Gastroesophageal sphincter (tissue), 4 donors: ENCODE results near the gene TANC1. TPM values are rescaled to one million over a fixed set of nuclear protein-coding genes. Genes with fewer than 3 reads are reported as not detected.

Experiments used
- ATAC-seq: fragments of 150-250 bp; one replicate; pipeline ENCODE4 v1.9.1; 2016; ENCODE audit warnings: mild to moderate bottlenecking, moderate library complexity
- H3K27ac ChIP-seq, 4 donors: fragments of 200-600 bp; sonication (generic) in 3 of 4; 1 replicate in 3 of 4; 2 replicates in 1 of 4; pipeline ENCODE4 v1.5.1; 2016 to 2019
- H3K27me3 ChIP-seq: fragments of 200-600 bp; sonication (generic); one replicate; pipeline ENCODE4 v1.5.1; 2019
- H3K36me3 ChIP-seq, 2 donors: fragments of 200-600 bp; sonication (generic); one replicate each; pipeline ENCODE4 v1.5.1; 2019; ENCODE audit warnings: control low read depth in 1 of 2
- H3K4me1 ChIP-seq, 3 donors: fragments of 200-600 bp; sonication (generic); 1 replicate in 2 of 3; 2 replicates in 1 of 3; pipeline ENCODE4 v1.5.1; 2016 to 2019; ENCODE audit warnings: control low read depth in 2 of 3
- H3K4me3 ChIP-seq, 2 donors: fragments of 200-600 bp; sonication (generic); one replicate each; pipeline ENCODE4 v1.5.1; 2019; ENCODE audit warnings: mild to moderate bottlenecking in 1 of 2, moderate library complexity in 1 of 2
- H3K9me3 ChIP-seq, 3 donors: fragments of 200-600 bp; sonication (generic); one replicate each; pipeline ENCODE4 v1.5.1; 2017 to 2019; ENCODE audit warnings: control low read depth in 2 of 3
- CTCF ChIP-seq, 4 experiments: fragments of 200-600 bp in 2 of 4; fragments of 450-650 bp in 2 of 4; sonication (generic) in 1 of 4; IDR thresholded peaks; one replicate each; pipeline ENCODE4 v1.5.1; 2017 to 2019; ENCODE audit warnings: antibody characterized with exemption in 4 of 4, mild to moderate bottlenecking in 2 of 4, moderate library complexity in 2 of 4
- EP300 ChIP-seq: sonication (generic); formaldehyde crosslinking; IDR thresholded peaks from one replicate; pipeline ENCODE4 v1.6.1; 2017; ENCODE audit warnings: antibody characterized with exemption, mild to moderate bottlenecking
- POLR2A ChIP-seq, 2 donors: fragments of 450-650 bp; IDR thresholded peaks; one replicate each; pipeline ENCODE4 v1.6.1; 2017; ENCODE audit warnings: antibody characterized with exemption in 2 of 2, mild to moderate bottlenecking in 2 of 2, moderate library complexity in 1 of 2
- POLR2AphosphoS5 ChIP-seq: sonication (generic); formaldehyde crosslinking; IDR thresholded peaks from one replicate; pipeline ENCODE4 v1.6.1; 2017; ENCODE audit warnings: antibody characterized with exemption
- WGBS, 2 donors: methylation state at CpG; one replicate each; pipeline ENCODE4 v1.1.5; 2018; ENCODE audit warnings: low coverage in 1 of 2; 5-methylcytosine and 5-hydroxymethylcytosine counted together
- total RNA-seq, 4 donors: library from RNA; depleted of rRNA; stranded (reverse); fragments of >200 nt; gene quantifications; one replicate each; pipeline ENCODE4 v1.1.0, GENCODE V29; 2016

TANC1 gene
- total RNA-seq, 4 donors from 2014 or later = 37.4 to 66.5 (median 46.0) TPM

GRCh38 chr2:159146996-159147666, 178.7 kb downstream of the TANC1 start:
- H3K36me3 ChIP-seq = peaks cover 0 to 14% of the 10 kb centered on the region in 2 donors
- no peak overlapping the region for H3K4me3 ChIP-seq
- H3K27ac ChIP-seq = peak overlapping the region in 2 of 4 donors; percentile 12 to 17
- peaks cover 0 to 39% (median 3%) of the 10 kb centered on the region in 3 donors for H3K4me1 ChIP-seq
- ATAC-seq = peak; percentile 51
- no peak for TF ChIP-seq CTCF (IDR thresholded peaks at IDR 0.05)
- no peak for TF ChIP-seq POLR2A (IDR thresholded peaks at IDR 0.05)
- TF ChIP-seq EP300 = no peak
- no peak for TF ChIP-seq POLR2AphosphoS5
- 50 to 63% methylated on average over 2 to 7 of the region's 14 CpGs for WGBS, 2 donors
- no peaks in the 10 kb centered on the region for H3K9me3 ChIP-seq
- no peaks in the 10 kb centered on the region for H3K27me3 ChIP-seq

- WGBS, 2 donors = 79 to 90% methylated on average over 2 to 3 of the region's 3 CpGs
- Histone ChIP-seq H3K9me3 (no peaks in the 10 kb centered on the region), H3K4me3 (no peak overlapping the region), H3K27ac (peak overlapping the region in 2 of 4 donors; percentile 12 to 17), H3K27me3 (no peaks in the 10 kb centered on the region), H3K4me1 (peaks cover 0 to 44% (median 3%) of the 10 kb centered on the region in 3 donors), H3K36me3 (peaks cover 0 to 14% of the 10 kb centered on the region in 2 donors)
- TF ChIP-seq CTCF (IDR thresholded peaks at IDR 0.05) (no peak), POLR2A (IDR thresholded peaks at IDR 0.05) (no peak), POLR2AphosphoS5 (no peak), EP300 (no peak)
- ATAC-seq = no peak
Measured at GRCh38 chr2:159147690-159148089, 179.2 kb downstream of the TANC1 start.

- TF ChIP-seq EP300 = no peak
- no peak for TF ChIP-seq CTCF (IDR thresholded peaks at IDR 0.05)
- TF ChIP-seq POLR2AphosphoS5 = no peak
- no peak for TF ChIP-seq POLR2A (IDR thresholded peaks at IDR 0.05)
- Histone ChIP-seq H3K4me3 (no peak overlapping the region), H3K9me3 (no peaks in the 10 kb centered on the region), H3K27me3 (no peaks in the 10 kb centered on the region), H3K4me1 (peaks cover 0 to 57% (median 3%) of the 10 kb centered on the region in 3 donors), H3K36me3 (peaks cover 0 to 25% of the 10 kb centered on the region in 2 donors), H3K27ac (no peak overlapping the region)
- 80 to 82% methylated on average over 1 to 8 of the region's 8 CpGs for WGBS, 2 donors
- ATAC-seq = no peak
Measured at GRCh38 chr2:159148901-159149300, 180.5 kb downstream of the TANC1 start.

GRCh38 chr2:159149747-159150146, 181.3 kb downstream of the TANC1 start:
- WGBS, 2 donors = 78 to 86% methylated on average over 2 of the region's 2 CpGs

More at GRCh38 chr2:159149747-159150146, 181.3 kb downstream of the TANC1 start:
- no peaks in the 10 kb centered on the region for H3K27me3 ChIP-seq
- H3K36me3 ChIP-seq = peaks cover 0 to 27% of the 10 kb centered on the region in 2 donors
- H3K27ac ChIP-seq = no peak overlapping the region
- no peak overlapping the region for H3K4me3 ChIP-seq
- no peak for ATAC-seq
- H3K9me3 ChIP-seq = no peaks in the 10 kb centered on the region
- TF ChIP-seq POLR2A (IDR thresholded peaks at IDR 0.05) = no peak
- no peak for TF ChIP-seq CTCF (IDR thresholded peaks at IDR 0.05)
- no peak for TF ChIP-seq EP300
- TF ChIP-seq POLR2AphosphoS5 = no peak
- peaks cover 0 to 65% (median 3%) of the 10 kb centered on the region in 3 donors for H3K4me1 ChIP-seq
